HG02973 (cell line): ENCODE measurements around the gene SLC16A14.
A peak's percentile ranks its signal among the peaks of the same experiment; 100 is the strongest.

Experiments
- ATAC-seq: cut with Tn5 transposase; IDR thresholded peaks from one replicate; pipeline ENCODE4 v1.9.1; 2021; ENCODE audit warnings: moderate library complexity; ENCODE audit not compliant: unreplicated experiment

SLC16A14 gene

GRCh38 chr2:230043025-230043424 is 25.7 kb downstream of the SLC16A14 start:
- no peak for ATAC-seq

- ATAC-seq = no peak
These were observed 26.5 kb downstream of the SLC16A14 start for GRCh38 chr2:230042195-230042594.

DNA sequence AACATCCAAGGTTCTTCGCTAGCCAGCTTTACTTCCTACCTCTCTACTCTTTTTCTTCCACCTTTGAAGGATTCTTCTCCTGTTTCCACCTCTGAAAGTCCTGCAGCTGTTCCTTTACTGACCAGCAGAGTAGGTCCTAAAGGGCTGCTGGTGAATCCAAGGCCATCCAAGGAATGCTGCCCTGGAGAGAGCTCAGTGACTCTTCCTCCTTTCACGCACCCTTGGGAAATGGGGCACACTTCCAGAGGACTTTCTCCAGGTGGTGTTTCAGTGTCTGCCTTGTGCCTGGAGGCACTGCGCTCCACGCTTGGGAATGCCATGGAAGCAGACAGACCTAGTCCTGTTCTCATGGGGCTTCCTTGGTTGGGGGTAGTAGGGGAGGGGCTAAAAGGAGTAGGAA is 45.4 kb downstream of the SLC16A14 start:
- no peak for ATAC-seq

- no peak for ATAC-seq
These were observed 49.0 kb downstream of the SLC16A14 start for GRCh38 chr2:230019742-230020141.

GRCh38 chr2:230018153-230018552 is 50.6 kb downstream of the SLC16A14 start:
- no peak for ATAC-seq

DNA sequence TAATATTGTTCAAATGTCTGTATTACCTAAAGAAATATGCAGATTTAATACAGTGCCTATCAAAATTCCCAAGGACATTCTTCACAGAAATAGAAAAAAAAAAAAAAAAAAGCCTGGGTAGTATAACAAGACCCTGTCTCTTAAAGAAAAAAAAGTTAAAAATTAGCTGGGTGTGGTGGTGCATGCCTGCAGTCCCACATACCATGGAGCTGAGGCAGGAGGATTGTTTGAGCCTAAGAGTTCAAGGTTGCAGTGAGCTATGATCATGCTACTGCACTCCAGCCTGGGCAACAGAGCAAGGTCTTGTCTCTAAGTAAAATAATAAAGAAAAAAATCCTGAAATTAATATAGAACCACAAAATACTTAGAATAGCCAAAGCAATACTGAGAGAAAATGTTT is 51.9 kb downstream of the SLC16A14 start:
- ATAC-seq = no peak

- no peak for ATAC-seq
These were observed 56.3 kb downstream of the SLC16A14 start for GRCh38 chr2:230012267-230012884.

DNA sequence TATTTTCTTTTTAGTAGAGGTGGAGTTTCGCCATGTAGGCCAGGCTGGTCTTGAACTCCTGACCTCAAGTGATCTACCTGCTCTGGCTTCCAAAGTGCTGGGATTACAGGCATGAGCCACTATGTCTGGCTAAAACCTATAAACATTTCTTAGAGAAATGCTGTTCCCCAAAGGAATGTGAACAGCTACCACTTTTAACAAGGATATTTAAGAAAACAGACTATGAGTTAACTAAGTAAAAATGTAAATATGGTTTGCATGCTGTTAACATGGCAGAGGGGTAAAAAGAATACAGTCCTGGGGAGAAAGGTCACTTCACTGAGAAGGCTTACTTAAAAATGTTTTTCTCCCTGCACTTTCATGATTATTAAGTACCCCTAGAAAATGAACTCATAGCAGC is 57.1 kb downstream of the SLC16A14 start:
- ATAC-seq = no peak

DNA sequence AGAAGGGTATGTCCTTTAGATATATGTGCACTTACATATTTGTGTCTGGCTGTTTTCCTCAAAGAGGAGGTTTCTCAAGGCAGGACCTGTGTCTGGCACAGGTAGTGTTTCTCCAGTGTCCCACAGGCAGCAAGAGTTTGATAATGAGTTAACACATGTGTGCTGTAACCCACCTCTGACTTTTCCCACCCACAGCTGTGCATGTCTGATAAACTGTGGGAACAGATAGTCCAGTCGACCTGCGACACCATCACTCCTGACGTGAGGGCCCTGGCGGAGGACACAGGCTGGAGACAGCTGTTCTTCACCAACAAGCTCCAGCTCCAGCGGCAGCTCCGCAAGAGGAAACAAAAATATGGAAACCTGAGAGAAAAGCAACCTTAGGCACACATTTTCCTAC is 58.2 kb downstream of the SLC16A14 start:
- ATAC-seq = no peak

DNA sequence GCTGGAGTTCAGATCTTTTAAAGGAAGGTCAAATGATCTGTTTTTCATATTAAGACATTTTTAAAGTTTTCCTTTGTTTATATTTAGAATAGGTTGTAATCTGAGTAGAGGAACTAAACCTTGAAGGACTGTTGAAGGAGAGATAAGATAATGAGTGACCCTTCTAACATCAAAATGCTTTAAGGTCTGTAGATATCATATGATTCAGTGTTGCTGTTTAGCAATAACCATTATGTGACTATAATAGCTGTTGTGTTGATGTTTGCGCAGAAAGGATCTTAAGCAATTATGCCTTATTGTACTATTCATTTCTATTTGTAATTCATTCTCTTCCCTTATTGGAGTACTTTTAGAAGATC is 60.0 kb downstream of the SLC16A14 start:
- no peak for ATAC-seq

GRCh38 chr2:230007931-230008707 is 60.6 kb downstream of the SLC16A14 start:
- no peak for ATAC-seq

GRCh38 chr2:230000118-230000841 is 68.4 kb downstream of the SLC16A14 start:
- ATAC-seq = peak; percentile 94

DNA sequence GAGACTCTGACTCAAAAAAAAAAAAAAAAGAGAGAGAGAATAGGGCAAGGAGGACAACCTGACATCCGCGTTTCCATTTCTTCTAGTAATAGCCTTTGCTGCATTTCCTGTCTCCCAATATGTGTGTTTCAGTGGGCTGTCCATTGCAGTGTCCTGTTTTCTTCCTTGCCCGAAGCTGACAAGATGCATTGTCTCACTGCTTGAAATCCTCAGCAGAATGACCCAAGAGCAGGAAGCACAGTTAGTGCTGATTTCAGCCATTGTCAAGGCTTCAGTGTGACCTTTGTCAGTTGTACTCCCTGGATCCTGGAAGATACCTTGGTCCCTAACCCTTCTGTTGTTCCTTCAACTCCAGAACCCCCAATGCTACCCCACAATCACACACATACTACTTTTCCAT is 71.2 kb downstream of the SLC16A14 start:
- ATAC-seq = no peak

GRCh38 chr2:229996320-229996719 is 72.4 kb downstream of the SLC16A14 start:
- ATAC-seq = no peak

DNA sequence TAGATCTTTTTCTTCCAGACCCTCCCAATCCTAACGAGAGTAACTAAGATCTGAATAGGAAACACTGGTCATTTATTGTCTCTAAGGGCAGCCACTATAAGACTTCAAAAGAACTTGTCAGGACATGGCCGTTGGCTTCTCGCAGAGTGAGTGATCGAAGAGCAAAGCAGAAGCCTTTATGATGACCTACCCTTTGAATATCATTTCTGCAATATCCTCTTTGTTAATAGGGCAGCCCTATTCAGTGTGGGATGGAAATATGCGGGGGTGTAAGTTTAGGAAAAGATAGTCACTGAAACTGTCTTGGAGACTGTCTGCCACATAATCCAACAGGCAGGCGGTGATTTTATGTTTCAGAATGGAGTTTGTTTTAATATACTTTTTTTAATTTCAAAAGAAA is 75.5 kb downstream of the SLC16A14 start:
- no peak for ATAC-seq
